ENCODE measurements around the gene TAGLN2. TPM values are rescaled to one million over a fixed set of nuclear protein-coding genes. Genes with fewer than 3 reads are reported as not detected.
A peak's percentile ranks its signal among the peaks of the same experiment; 100 is the strongest.

Gene TAGLN2
- total and polyA plus RNA-seq, 9 of the 15 experiments (the other 6 are each of a cell fraction or from before 2014, with no cell fraction given): 192 to 683 (median 455) TPM

DNA sequence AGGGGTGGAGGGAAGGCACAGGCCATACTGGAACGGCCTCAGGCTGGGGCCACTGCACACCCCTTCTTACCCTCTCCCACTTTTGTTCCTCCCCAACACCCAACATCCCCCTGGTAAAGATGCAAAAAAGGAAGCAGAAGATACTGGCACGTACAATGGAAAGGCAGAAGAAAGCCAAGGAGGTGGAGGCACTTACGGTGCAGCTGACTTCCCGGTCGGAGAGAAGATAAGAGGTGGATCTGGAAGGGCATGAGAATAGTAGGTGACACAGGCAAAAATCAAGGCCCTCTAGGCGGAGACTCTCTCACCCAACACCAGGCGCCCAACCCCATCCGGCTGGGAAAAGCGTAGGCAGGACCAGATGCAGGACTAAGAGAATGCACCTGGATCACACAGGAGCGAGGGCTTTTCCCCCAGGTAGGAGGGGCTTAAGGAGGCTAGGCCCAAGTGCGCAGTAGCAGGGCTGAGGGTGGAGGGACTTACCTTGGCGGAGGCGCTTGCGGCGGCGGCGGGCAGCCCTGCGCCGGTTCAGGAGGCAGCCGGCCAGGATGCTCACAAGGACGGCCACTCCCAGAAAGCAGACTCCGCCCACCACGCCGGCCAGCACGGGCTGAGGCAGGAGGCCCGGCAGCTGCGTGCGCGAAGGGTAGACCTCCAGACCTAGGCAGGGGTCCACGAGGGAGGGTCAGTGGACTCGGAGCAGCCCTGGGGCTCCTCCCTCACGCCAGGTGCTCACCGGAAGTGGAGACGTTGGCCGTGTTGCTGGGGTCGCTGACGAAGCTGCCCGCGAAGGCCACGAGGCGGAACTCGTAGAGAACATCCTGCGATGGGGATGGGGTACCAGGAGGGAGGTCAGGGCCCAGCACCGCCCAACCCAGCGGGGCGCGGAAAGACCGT lies 4.1 kb upstream of the TAGLN2 start (continued):
- TF ChIP-seq, protein P1, sequence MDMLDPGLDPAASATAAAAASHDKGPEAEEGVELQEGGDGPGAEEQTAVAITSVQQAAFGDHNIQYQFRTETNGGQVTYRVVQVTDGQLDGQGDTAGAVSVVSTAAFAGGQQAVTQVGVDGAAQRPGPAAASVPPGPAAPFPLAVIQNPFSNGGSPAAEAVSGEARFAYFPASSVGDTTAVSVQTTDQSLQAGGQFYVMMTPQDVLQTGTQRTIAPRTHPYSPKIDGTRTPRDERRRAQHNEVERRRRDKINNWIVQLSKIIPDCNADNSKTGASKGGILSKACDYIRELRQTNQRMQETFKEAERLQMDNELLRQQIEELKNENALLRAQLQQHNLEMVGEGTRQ (CRISPR knock-in tag; IDR thresholded peaks at IDR 0.05): no peak
- no peak for TF ChIP-seq DMBX1 (CRISPR knock-in tag; IDR thresholded peaks at IDR 0.05; ENCODE audit: borderline replicate concordance)
- no peak for TF ChIP-seq ZNF77 (CRISPR knock-in tag; IDR thresholded peaks at IDR 0.05)
- no peak for TF ChIP-seq ATF1 (CRISPR knock-in tag; IDR thresholded peaks at IDR 0.05)
- TF ChIP-seq ATF1 (tag; IDR thresholded peaks at IDR 0.05): 0 out of 2 replicates have a peak, but pooled peaks have one; percentile 25
- TF ChIP-seq FOXP4 (CRISPR knock-in tag; IDR thresholded peaks at IDR 0.05; ENCODE audit: borderline replicate concordance): no peak
- no peak for TF ChIP-seq NCOA6 (IDR thresholded peaks at IDR 0.05)
- TF ChIP-seq ZSCAN32 (CRISPR knock-in tag; IDR thresholded peaks at IDR 0.05): no peak
- no peak for TF ChIP-seq SMAD3 (CRISPR knock-in tag; conservative IDR thresholded peaks at IDR 0.05)
- TF ChIP-seq PHTF2 (CRISPR knock-in tag; IDR thresholded peaks at IDR 0.05): no peak
- TF ChIP-seq ARID3B (CRISPR knock-in tag; IDR thresholded peaks at IDR 0.05; ENCODE audit: borderline replicate concordance): no peak
- no peak for TF ChIP-seq RFX1 (IDR thresholded peaks at IDR 0.05)
- no peak for TF ChIP-seq SIN3B (IDR thresholded peaks at IDR 0.05; ENCODE audit: low read depth)
- TF ChIP-seq LCOR (CRISPR knock-in tag; IDR thresholded peaks at IDR 0.05): 0 out of 2 replicates have a peak, but pooled peaks have one; percentile 38
- TF ChIP-seq, protein P2, sequence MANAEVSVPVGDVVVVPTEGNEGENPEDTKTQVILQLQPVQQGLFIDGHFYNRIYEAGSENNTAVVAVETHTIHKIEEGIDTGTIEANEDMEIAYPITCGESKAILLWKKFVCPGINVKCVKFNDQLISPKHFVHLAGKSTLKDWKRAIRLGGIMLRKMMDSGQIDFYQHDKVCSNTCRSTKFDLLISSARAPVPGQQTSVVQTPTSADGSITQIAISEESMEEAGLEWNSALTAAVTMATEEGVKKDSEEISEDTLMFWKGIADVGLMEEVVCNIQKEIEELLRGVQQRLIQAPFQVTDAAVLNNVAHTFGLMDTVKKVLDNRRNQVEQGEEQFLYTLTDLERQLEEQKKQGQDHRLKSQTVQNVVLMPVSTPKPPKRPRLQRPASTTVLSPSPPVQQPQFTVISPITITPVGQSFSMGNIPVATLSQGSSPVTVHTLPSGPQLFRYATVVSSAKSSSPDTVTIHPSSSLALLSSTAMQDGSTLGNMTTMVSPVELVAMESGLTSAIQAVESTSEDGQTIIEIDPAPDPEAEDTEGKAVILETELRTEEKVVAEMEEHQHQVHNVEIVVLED (CRISPR knock-in tag; IDR thresholded peaks at IDR 0.05): no peak
- no peak for TF ChIP-seq YY1 (IDR thresholded peaks at IDR 0.05; ENCODE audit: borderline replicate concordance in 1 of 3, control insufficient read depth in 1 of 3, extremely low read depth in 1 of 3, insufficient read depth in 3 of 3, insufficient read length in 1 of 3, insufficient replicate concordance in 2 of 3, low read depth in 1 of 3, low read length in 2 of 3)
- no peak for TF ChIP-seq RUNX1 (IDR thresholded peaks at IDR 0.05; ENCODE audit: low read depth)
- no peak for TF ChIP-seq ZNF445 (CRISPR knock-in tag; IDR thresholded peaks at IDR 0.05; ENCODE audit: low read depth)
- TF ChIP-seq CXXC5 (CRISPR knock-in tag; IDR thresholded peaks at IDR 0.05): peak; percentile 65
- no peak for TF ChIP-seq XRCC4 (IDR thresholded peaks at IDR 0.05; ENCODE audit: extremely low read depth, insufficient read depth, insufficient read length)
- TF ChIP-seq RBM15 (IDR thresholded peaks at IDR 0.05; ENCODE audit: insufficient read depth, low read length): no peak
- TF ChIP-seq SUPT5H (IDR thresholded peaks at IDR 0.05): no peak
